CD4-positive, alpha-beta T cell treated with Interleukin-4 for 1 hour (primary cell): ENCODE measurements around the gene FLCN.

ENCODE experiments used
- DNase-seq, 2 donors: peaks; one replicate each; pipeline ENCODE4 v3.0.0-alpha.2; 2020 to 2022

FLCN gene

DNA sequence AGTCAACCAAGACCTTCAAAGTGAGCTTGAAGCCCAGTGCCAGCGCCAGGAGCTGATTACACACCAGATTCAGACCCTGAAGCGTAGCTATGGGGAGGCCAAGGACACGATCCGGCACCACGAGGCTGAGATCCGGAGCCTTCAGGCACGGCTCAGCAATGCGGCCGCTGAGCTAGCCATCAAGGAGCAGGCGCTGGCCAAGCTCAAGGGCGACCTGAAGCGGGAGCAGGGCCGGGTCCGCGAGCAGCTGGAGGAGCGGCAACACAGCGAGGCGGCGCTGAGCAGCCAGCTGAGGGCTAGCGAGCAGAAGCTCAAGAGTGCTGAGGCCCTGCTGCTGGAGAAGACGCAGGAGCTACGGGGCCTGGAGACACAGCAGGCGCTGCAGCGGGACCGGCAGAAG lies 72.8 kb downstream of the FLCN start:
- DNase-seq, result no peak
